ENCODE measurements around the gene PRLR.

- TF ChIP-seq ZNF274 (IDR thresholded peaks at IDR 0.05; ENCODE audit: low read depth, low read length) (no peak), YY1 (IDR thresholded peaks at IDR 0.05; ENCODE audit: insufficient read depth, insufficient read length) (no peak), SUZ12 (IDR thresholded peaks at IDR 0.05; ENCODE audit: extremely low read depth, insufficient read depth, insufficient read length) (no peak)
Measured at GRCh38 chr5:35214051-35214450, 16.2 kb downstream of the PRLR start.
